Measurements from ENCODE around the gene PDXK.
A peak's percentile ranks its signal among the peaks of the same experiment; 100 is the strongest.
"Not testable (repeated sequence)": the region's sequence is repeated elsewhere in the genome, so short reads cannot be mapped to it uniquely, and the experiment has no call there.

The PDXK gene

DNA sequence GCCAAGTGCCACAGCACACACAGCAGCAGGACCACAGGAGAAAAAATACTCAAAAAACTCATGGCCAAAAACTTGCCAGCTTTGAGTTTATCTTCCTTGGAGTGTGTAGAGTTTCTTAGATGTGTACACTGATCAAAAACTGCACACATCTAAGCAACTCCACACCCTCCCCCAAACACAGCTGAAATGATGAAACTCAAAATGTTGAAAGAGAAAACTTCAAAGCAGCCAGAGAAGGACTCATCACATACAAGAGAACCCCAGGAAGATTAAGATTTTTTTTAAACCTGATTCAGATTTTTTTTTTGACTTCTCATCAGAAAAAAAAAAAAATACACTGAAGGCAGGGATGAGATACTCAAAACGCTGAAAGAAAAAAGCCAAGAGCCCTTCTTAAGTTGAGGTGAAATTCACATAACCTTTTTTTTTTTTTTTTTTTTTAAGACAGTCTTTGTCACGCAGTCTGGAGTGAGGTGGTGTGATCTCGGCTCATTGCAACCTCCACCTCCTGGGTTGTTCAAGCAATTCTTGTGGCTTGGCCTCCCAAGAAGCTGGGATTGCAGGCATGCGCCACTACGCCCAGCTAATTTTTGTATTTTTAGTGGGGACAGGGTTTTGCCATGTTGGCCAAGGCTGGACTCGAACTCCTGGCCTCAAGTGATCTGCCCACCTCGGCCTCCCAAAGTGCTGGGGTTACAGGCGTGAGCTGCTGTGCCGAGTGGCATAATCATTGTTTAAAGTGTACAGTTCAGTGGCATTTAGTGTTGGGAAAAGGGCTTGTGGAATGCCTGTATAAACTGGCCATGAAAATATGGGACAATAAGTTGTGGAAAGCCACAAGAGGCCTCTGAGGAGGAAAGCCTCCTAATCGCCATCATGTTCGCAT, 20.9 kb upstream of the PDXK start:
- no peak for DNase-seq

DNA sequence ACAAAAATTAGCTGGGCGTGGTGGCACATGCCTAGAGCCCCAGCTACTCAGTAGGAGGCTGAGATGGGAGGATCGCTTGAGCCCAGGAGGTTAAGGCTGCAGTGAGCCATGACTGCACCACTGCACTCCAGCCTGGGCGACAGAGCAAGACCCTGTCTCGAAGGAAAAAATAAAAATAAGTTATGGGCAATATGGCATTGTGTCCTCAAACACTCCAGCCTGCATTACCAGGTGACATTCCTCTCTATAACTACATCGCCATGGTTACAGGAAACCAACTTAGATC, 19.5 kb upstream of the PDXK start:
- not testable (repeated sequence) for DNase-seq

DNA sequence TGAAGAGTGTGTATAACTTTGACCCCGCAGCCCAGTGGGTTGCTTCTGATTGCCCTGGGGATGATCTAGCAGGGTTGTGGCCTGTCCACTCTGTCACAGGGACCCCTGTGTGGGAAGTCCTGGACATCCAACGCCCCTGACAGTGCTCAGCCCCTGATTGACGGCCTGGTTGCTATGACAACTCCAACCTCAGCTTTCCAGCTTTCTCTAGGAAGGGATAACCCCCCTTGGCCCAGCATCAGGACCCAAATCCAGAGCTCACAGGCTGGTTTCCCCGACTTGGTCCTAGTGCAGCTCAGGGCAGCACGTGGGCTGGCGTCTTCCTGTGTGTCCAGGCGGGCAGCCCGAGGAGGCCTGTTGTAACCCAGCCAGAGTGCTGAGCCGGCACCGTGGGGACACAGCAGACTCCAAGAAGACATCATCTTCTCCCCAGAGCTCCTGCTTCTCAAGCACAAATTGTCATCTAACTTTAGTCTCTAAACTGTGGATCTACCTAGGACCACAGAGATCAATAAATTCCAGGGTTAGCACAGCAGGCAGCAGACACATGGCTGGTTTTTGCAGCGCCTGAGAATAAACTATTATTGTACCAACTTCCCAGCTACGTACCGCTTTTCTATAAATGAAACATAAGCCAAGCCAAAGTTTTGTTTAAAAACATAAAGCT, 18.9 kb upstream of the PDXK start:
- DNase-seq = no peak

DNA sequence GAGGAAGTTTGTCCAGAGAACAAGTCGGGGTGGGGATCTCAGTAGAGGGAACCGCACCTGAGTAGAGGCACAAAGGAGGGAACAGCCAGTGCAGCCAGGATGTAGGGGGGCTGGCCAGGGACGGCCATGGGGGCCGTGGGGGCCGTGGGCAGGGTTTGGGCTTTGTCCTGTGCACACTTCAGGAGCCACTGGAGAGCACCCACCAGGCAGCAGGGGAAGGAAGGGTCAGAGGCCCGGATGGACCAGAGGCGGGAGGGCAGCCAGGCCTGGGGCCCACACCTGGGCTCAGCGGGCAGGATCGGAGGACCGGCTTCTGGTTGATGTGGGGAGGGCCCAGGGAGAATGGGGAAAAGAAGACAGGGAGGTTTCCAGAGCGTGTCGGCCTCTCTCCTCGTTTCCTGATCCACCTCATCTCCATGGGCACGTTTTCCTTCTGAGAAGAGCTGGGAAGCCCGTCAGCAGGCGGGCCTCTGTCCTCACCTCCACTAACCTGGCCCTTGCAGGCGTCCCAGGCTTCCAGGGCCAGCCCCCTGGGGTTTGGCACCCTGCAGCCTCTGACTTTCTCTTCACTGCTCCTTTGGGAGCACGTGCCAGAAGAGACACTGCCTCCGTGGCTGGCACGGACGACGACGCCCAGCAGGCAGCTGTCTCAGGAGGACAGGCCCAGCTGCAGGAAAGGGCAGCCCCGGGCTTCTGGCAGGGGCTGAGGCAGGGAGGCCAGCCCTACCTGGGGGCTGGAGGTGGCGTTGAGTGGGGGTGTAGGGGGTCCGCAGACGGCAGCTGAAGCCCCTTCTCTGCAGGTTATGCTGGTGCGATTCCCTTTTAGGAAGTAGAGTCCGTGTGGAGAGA, 16.8 kb upstream of the PDXK start:
- no peak for DNase-seq

DNA sequence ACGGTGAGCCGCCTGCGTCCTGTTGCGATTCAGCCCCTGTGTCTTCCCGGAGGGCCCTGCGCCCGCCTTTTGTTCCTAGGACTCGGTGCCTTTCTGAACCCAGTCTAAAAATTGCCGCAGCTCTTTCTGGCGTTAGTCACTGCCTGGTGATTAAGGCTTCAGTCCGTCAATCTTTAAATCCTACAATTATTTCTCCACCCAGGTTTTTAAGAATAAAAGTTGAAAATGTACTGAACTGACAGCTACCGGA, 16.2 kb upstream of the PDXK start:
- no peak for DNase-seq

DNA sequence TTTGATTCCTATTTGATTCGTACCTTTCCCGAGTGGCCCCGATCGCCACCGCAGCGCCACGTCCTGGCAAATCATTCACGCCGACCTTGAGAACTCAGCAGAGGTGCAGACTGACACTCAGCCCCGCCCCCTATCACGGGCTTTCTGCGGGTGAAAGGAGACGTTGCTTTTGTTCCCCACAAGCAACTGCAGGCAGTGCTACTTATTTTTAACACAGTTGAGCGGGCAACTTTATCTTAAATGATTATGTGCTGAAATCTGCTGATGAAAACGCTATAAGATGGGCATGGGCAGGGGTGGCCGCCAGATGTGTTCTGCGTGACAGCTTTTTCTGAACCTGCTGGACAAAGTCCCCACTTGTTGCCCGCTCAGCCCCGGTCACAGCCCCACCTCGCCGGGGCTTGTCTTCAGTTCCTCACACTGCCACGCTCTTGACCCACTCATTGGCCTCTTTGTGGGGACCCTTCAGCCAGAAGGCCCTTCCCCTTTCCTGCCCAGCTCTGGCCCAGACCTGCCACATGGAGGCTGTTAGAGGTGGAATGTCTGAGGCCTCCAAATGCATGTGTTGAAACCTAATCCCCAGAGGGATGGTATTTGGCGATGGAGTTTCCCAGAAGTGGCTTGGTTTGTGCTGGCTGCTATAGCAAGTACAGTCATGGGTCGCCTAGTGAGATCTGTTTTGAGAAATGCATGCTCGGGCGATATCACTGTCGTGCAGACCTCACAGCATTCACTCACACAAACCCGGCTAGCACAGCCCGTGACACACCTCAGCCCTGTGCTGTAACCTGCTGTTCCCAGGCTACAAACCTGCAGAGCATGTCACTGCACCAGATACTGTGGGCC, 15.7 kb upstream of the PDXK start:
- DNase-seq = no peak

DNA sequence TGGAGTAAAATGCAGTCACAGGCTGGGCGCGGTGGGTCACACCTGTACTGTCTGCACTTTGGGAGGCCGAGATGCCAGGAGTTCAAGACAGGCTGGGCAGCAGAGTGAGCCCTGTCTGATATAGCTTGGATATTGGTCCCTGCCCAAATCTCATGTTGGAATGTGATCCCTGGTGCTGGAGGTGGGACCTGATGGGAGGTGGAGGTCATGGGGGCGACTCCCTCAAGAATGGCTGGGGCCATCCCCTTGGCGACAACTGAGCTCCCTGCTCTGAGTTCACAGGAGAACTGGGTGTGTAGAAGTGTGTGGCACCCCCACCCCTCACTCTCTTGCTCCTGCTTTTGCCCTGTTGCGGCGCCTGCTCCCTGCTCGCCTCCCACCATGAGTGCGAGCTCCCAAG, 11.5 kb upstream of the PDXK start:
- DNase-seq = no peak

DNA sequence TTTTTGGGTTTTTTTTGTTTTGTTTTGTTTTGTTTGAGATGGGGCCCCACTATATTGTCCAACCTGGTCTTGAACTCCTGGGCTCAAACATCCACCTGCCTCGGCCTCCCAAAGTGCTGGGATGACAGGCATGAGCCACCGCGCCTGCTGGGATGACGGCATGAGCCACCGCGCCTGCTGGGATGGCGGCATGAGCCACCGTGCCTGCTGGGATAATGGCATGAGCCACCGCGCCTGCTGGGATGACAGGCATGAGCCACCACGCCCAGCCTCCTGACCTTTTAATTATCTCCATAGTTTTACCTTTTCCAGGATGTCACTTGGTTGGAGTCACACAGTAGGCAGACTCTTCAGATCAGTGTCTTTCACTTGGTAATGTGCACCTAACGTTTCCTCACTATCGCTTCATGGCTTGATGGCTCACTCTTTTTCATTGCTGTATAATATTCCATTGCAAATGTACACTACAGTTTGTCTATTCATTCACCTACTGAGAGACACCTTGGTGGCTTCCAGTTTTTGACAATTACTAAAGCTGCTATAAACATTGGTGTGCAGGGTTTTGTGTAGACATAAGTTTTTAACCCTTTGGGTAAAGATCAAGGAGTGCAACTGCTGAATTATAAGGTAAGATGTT, 10.1 kb upstream of the PDXK start:
- DNase-seq = no peak

DNA sequence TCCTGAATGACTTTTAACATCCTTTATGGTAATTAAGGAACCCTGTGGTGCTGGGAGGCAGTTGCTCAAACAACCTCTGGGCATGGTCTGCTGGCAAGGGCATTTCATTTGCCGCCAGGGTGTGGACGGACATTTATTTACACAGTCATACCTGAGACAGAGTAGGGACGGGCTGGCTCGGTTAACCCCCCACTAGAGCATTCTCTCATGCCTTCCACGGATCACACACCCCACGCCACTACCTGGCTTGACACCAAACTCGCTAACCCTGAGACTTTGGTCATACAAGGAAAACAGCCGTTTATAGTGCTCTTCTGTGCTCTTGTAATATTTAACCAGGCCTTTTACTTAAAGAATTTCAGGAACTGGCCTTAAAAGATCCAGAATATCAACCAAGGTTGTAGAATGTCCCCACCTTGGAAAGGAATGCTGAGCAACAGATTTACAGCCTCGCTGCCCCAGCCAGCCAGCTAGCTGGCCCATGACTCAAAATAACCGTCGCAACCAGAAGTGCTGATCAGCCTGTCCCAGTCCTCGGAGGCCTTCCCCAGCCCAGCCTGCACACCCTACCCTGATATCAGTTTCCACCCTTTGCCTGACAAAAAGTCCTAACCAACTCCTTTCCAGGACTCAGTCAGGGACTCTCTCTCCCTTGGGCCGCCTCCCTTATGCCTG, 6.5 kb upstream of the PDXK start:
- peak in 1 of 2 experiments; percentile 9 for DNase-seq

DNA sequence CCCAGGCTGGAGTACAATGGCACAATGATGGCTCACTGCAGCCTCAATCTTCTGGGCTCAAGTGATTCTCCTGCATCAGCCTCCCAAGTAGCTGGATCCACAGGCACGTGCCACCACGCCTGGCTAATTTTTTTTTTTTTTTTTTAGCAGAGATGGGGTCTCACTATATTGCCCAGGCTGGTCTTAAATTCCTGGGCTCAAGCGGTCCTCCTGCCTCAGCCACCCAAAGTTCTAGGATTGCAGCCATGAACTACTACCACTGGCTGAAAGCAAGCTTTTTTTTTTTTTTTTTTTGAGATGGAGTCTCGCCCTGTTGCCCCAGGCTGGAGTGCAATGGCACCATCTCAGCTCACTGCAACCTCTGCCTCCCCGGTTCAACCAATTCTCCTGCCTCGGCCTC, 5.8 kb upstream of the PDXK start:
- DNase-seq = not testable (repeated sequence)

DNA sequence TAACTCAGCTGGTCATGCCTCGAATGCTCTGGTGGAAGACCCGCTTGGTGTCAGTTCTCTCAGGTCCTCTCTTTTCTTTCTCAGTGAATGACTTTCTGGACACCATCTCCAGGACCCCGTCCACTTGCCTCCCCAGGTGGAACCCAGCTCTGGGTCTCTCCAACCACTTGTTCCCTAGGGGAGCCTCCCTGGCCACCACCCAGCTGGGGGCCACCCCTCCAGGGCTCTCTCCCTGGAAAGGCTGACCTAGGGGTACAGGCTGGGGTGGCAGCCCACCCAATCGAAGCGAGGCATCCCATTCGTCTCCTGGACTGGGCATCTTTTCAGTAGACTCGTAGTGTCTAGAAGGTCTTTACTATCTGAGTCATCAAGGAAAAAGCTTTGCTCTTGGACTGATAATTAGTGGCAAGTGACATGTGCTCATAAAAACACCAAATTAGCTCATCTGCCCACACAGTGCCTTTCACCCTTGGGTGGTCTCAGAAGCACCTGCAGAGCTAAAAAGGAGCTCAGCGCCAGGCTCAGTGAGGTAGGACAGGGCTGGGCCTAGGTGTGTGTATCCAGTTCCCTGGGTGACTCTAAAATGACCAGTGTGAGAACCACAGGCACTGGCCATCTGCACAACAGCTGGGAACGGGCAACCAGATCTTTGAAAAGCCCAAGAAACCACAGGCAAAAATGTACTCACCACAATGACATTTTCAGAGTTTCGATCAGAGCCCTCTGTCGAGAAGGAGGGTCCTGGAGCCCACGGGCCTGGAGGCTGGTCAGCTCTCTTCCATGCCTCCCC, 2.4 kb upstream of the PDXK start:
- no peak for DNase-seq

DNA sequence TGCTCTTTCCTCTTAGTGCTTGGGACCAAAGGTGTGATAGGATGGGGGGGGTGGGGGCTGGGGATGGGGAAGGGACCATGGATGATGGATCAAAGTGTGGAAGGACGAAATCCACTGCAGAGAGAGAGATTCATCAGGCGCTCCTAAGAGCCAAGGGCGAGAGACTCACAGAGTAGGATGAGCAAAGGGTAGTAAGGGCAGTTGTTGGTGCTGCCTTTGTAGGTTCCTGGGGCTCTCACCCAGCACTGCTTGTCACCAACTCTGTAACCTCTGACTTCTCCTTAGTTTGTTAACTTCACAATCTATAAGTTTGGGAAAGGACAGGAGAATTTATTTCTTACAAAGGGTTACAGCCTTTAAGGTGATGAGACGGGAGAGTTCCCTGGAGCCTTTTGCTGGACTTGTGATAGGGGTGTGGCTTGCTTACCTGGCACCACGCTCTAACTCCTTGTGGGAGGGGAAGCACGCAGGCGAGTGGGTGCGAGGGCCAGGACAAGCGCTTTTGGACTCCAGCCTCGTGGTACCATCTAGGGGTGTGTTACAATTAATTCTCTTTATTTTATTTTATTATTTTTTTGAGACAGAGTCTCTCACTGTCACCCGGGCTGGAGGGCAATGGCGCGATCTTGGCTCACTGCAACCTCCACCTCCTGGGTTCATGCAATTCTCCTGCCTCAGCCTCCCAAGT, 1.6 kb upstream of the PDXK start:
- no peak for DNase-seq

DNA sequence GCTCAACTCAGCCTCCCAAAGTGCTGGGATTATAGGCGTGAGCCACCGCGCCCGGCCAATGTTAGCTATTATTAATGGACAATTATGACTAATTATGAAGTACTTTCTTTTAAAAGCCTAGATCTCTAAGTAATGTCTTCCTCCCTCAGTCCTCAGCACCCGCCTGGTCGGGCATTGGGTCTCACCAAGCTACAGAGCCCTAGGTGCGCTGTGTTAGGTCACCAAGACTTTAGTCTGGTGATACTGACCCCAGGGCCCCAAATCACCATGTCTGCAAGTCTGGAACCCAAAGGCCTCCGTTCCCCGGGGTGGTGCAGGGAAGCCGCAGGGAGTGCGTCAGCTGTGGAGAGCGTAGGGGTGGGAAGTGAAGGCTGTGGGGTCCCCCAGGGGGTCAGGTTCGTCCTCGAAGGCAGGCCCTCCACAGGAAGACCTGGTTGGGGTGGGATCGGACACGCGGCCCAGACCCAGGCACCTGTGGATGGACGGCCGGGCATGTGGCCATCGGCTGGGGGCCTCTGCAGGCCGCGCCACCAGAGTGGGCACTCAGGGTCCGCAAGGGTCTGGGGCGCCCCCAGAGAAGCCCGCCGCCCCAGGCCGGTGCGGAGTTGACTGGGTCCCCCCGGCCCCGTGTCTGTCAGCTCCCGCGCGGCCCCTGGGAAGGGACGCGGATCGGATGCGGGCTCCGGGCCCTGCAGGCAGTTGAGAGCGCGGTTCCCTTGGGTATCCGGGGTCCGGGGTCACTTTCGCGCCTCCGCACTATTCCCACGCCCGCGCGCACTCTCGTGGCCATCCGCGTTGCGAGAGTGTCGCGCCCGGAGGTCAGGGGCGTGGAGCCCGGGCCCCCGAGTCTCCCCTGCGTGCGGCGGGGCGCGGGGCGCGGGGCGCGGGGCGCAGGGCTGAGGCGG, 710 bp upstream of the PDXK start:
- DNase-seq = no peak

DNA sequence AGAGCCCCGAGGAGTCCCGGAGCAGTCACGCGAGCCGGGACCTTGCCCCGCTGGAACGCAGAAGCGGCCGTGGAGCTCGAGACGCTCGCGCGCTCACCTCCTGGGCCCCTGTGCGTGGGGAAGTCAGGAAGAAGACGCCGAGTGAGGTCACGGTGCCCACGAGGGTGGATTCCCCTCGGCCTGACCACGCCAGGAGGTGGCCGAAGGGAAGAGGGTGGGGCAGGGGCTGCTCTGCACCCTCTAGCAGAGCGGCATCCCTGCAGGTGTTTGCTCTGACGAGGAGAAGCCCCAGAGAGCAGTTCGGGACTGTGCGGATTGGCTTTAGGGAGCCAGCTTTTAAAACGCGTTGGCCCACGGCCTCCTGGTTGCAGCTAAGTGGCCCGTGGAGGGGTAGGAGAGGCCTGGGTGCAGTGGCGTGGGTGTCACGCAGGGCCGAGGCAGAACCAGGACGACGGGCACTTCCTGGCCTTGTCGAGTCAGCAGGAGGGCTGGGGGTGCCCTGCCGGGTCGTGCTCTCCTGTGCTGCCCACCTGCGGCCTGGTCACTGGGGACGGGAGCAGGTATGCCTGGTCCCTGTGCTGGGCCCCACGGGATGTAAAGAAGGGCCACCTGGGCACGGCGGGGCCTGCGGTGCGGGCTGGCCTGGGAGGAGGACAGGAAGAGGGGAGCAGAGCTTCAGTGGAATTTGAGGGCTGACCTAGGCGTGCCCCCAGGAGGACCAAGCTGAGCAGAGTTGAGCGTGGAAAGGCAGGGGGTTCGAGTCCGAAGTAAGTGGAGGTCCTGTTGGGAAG, 1.0 kb downstream of the PDXK start:
- DNase-seq = peak in 1 of 2 experiments; percentile 16

DNA sequence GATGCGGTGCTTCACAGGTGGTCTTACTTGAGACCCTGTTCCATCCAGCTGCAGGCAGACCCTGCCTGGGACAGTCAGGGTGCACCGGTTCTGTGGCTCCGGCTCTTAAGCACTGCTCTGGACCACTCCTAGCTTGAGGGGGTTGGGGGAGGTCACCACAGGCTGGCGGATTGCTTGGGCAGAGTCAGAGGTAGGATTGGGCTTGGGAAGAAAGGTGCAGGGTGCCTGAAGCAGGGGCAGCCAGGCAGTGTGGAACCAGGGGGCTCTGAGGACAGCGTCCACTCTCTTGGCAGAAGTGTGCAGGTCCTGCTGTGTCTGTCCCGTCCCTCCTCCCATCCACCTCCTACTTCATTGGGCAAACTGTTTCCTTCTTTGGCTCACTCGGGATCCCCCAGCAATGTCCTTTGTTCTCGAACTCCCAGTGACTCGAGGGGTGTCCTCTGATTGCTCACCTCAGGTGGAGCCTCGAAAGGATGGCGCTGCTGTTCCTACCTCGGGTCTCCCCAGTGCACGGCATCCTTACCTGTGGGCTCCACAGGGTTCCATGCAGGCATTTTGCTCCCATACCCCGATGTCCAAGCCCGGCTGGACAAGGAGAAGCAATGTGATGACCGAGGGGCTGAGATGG, 1.7 kb downstream of the PDXK start:
- DNase-seq = no peak

DNA sequence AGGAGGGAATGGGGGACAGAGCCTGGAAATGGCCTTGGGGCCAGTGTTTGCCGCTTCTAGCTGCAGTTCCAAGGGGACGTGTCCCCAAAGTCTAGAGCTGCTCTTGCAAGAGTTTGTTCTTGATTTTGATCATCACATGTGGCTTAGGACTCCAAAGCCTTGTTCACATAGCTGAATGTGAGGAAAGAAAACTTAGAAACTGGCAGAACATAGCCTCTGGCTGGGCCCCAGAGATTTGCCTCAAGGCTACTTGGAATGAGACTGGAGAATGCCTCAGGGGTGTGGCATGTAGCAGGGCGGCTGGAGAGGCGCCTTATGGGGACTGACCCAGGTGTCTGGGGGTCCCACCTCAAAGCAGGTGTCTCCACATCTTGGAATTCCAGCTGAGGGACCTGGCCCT, 2.3 kb downstream of the PDXK start:
- DNase-seq = no peak

DNA sequence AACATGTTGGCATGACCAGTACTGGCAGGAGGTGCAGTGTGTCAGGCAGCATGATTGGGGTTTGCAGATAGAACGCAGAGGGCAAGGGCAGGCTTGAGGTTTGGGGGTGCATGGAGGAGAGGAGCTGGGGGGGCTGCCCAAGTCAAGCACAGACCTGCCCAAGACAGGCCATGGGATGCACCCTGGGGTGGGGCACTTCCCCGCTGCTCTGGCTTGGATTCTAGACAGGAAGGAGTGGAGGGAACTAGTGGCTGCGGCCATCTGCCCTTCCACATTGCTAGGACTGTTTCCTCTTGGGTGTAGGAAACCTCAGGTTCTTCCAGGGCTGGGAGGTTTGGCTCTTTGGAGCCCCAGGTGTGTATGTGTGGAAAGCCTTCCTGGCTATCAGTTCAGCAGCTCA, 3.0 kb downstream of the PDXK start:
- DNase-seq = no peak

DNA sequence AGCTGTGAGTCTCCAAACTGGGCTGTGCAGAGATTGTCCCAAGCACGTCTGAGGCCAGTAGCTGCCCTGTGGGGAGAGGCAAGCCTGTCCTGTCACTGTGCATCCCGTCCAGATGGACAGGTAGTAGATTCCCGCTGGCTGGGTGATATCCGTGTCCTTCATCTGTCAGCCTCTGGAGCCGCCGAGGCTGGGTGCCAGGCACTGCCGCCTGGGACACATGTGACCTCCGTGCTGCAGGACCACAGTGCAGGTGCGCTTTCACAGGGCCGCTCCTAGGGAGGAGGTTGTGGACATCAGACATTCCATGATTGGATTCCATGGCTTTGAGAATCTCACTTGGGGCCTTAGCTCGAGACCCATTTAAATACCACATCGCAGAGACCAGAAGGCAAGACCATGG, 4.7 kb downstream of the PDXK start:
- DNase-seq = no peak

All from SHP77 (cell line).